ENCODE results near the gene SOWAHB.

- TF ChIP-seq POLR2A (IDR thresholded peaks at IDR 0.05), result no peak
- TF ChIP-seq CTCF (IDR thresholded peaks at IDR 0.05), result no peak
Measured at GRCh38 chr4:76920715-76921114, 22.8 kb upstream of the SOWAHB start.

Data from transverse colon (tissue), 3 donors.